MM.1S (cell line): ENCODE results near the gene IPMK.

ENCODE experiments used
- CTCF ChIP-seq: fragments of 300-600 bp; sonication (generic); IDR thresholded peaks from 2 replicates; pipeline ENCODE4 v1.5.1; 2016; ENCODE audit warnings: antibody characterized with exemption, low read length, mixed read lengths
- EZH2 ChIP-seq: fragments of 300-600 bp; sonication (generic); optimal IDR thresholded peaks from 2 replicates; pipeline ENCODE3; 2017; ENCODE audit warnings: low read depth, mild to moderate bottlenecking, antibody characterized with exemption, low read length, mixed read lengths
- EZH2phosphoT487 ChIP-seq: fragments of 300-600 bp; sonication (generic); IDR thresholded peaks from 2 replicates; pipeline ENCODE4 v1.6.1; 2018; ENCODE audit warnings: antibody characterized with exemption, low read length

- TF ChIP-seq CTCF (peak; percentile 55), EZH2 (no peak), EZH2phosphoT487 (no peak)
Measured at GRCh38 chr10:58177362-58177947, 90.2 kb downstream of the IPMK start.
